Peyer's patch (tissue), 4 donors: Measurements from ENCODE around the gene CD79A. TPM values are rescaled to one million over a fixed set of nuclear protein-coding genes. Genes with fewer than 3 reads are reported as not detected.

Experiments
- DNase-seq, 3 donors: peaks; one replicate each; pipeline ENCODE4 v3.0.0-alpha.2; 2017 to 2019
- H3K27ac ChIP-seq, 4 donors: fragments of 200-600 bp; sonication (generic); one replicate each; pipeline ENCODE4 v1.5.1; 2016 to 2019
- H3K27me3 ChIP-seq, 2 donors: fragments of 200-600 bp; sonication (generic); one replicate each; pipeline ENCODE4 v1.5.1; 2019
- H3K36me3 ChIP-seq, 3 donors: fragments of 200-600 bp; sonication (generic); one replicate each; pipeline ENCODE4 v1.5.1; 2016 to 2019
- H3K4me1 ChIP-seq, 4 donors: fragments of 200-600 bp; sonication (generic); one replicate each; pipeline ENCODE4 v1.5.1; 2016 to 2019
- H3K4me3 ChIP-seq, 4 donors: fragments of 200-600 bp; sonication (generic); 1 replicate in 3 of 4; 2 replicates in 1 of 4; pipeline ENCODE4 v1.5.1; 2016 to 2019; ENCODE audit warnings: mild to moderate bottlenecking in 1 of 4
- H3K9me3 ChIP-seq, 4 donors: fragments of 200-600 bp; sonication (generic); one replicate each; pipeline ENCODE4 v1.5.1; 2016 to 2019; ENCODE audit warnings: mild to moderate bottlenecking in 1 of 4
- POLR2A ChIP-seq, 2 donors: fragments of 450-650 bp; IDR thresholded peaks; one replicate each; pipeline ENCODE4 v1.5.1; 2017; ENCODE audit warnings: antibody characterized with exemption in 2 of 2, mild to moderate bottlenecking in 2 of 2, moderate library complexity in 2 of 2
- total RNA-seq, 4 donors: library from RNA; depleted of rRNA; stranded (reverse); fragments of >200 nt; gene quantifications; one replicate each; pipeline ENCODE4 v1.1.0, GENCODE V29; 2016
- TF ChIP-seq, protein P1 (sequence below), 6 experiments: fragments of 450-650 bp in 4 of 6; fragments of 200-600 bp in 2 of 6; sonication (generic) in 1 of 6; IDR thresholded peaks; one replicate each; pipeline ENCODE4 v1.5.1; 2017 to 2019; ENCODE audit warnings: antibody characterized with exemption in 6 of 6, mild to moderate bottlenecking in 3 of 6, moderate library complexity in 1 of 6

Gene CD79A
- total RNA-seq, 4 donors from 2014 or later, result 2.8 to 65.2 (median 4.2) TPM

DNA sequence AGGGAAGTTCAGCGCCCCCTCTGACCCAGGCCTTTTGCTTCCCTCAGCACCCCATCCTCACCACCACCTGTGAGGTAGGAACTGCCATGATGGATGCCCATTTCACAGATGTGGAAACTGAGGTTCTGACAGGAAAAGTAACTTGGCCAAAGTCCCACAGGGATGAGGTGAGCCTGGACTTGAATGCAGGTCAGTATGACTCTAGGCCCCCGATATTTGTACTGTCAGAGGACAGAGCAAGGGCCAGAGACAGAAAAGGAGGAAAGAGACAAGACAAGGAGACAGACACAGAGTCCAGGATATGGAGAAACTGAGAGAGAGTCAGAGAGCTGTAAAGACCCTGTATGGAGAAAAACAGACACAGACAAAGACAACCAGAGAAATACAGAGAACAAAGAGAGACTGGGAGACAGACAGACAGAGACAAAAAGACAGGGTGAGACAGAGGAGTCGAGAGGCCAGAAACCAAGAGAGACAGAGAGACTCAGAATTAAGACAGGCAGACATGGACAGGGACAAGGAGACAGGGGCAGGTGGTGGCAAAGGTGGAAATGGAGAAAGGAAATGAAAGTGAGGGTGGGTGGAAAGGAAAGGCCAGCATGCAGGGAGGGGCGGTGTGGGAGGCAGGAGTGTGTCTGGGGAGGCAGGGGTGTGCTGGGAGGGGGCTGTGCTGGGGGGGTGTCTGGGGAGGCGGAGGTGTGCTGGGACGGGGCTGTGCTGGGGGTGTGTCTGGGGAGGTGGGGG lies 46.1 kb downstream of the CD79A start:
- peaks cover 0 to 39% of the 10 kb centered on the region in 2 donors for H3K27me3 ChIP-seq
- H3K27ac ChIP-seq, result no peak overlapping the region
- H3K4me1 ChIP-seq, result peaks cover 0 to 11% (median 4%) of the 10 kb centered on the region in 4 donors
- H3K4me3 ChIP-seq, result no peak overlapping the region
- DNase-seq, result no peak
- H3K36me3 ChIP-seq, result no peaks in the 10 kb centered on the region
- TF ChIP-seq, protein P1, sequence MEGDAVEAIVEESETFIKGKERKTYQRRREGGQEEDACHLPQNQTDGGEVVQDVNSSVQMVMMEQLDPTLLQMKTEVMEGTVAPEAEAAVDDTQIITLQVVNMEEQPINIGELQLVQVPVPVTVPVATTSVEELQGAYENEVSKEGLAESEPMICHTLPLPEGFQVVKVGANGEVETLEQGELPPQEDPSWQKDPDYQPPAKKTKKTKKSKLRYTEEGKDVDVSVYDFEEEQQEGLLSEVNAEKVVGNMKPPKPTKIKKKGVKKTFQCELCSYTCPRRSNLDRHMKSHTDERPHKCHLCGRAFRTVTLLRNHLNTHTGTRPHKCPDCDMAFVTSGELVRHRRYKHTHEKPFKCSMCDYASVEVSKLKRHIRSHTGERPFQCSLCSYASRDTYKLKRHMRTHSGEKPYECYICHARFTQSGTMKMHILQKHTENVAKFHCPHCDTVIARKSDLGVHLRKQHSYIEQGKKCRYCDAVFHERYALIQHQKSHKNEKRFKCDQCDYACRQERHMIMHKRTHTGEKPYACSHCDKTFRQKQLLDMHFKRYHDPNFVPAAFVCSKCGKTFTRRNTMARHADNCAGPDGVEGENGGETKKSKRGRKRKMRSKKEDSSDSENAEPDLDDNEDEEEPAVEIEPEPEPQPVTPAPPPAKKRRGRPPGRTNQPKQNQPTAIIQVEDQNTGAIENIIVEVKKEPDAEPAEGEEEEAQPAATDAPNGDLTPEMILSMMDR (IDR thresholded peaks at IDR 0.05), result no peak
- no peak for TF ChIP-seq POLR2A (IDR thresholded peaks at IDR 0.05)
- H3K9me3 ChIP-seq, result no peaks in the 10 kb centered on the region

DNA sequence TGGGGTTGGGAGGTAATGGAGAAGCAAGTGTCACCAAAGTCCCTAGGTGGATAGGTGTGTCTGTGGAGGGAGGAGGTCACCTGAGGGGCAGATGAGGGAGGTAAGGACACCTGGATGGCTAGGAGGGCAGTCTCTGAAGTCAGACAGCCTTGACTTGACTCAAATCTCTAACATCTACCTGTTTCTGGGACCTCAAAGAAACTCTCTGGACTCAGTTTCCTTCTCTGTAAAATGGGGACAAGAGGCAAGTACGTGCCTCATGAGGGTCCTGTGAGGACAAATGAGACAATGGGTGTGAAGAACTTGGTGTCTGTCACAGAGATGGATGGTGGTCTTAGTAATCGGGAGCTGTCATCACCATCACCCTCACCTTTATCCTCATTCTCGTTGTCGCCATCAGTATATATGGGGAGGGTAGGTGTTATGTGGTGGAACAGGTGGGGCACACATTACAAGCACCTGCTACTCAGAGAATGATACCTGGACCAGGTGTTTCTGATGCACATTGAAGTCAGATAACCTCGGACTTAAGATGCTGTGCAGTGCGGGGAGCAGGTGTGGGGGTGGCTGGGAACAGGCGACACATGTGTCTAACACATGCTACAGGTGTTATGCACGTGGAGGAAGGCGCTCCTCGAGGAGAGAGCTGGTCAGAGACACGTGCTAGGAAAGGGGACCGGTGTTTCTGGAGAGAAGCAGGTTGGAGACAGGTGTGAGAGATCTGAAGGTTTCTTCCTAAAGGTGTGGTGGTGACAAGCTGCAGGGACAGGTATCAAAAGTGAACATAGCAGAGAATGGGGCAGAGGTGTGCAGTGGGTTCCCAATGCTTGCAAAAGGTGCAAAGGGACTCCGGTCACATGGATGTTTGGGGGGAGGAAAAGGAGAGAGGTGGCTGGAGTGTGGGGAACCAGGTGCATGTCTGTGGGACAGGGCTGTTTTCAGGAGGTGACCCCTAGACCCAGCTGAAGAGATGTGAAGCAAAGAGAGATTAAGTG lies 47.4 kb downstream of the CD79A start:
- Histone ChIP-seq H3K36me3 (no peaks in the 10 kb centered on the region), H3K27ac (no peak overlapping the region), H3K9me3 (no peaks in the 10 kb centered on the region), H3K4me1 (peaks cover 0 to 20% (median 12%) of the 10 kb centered on the region in 4 donors), H3K27me3 (peaks cover 0 to 41% of the 10 kb centered on the region in 2 donors), H3K4me3 (no peak overlapping the region)
- TF ChIP-seq, protein P1 (IDR thresholded peaks at IDR 0.05), result no peak
- no peak for TF ChIP-seq POLR2A (IDR thresholded peaks at IDR 0.05)
- DNase-seq, result no peak

DNA sequence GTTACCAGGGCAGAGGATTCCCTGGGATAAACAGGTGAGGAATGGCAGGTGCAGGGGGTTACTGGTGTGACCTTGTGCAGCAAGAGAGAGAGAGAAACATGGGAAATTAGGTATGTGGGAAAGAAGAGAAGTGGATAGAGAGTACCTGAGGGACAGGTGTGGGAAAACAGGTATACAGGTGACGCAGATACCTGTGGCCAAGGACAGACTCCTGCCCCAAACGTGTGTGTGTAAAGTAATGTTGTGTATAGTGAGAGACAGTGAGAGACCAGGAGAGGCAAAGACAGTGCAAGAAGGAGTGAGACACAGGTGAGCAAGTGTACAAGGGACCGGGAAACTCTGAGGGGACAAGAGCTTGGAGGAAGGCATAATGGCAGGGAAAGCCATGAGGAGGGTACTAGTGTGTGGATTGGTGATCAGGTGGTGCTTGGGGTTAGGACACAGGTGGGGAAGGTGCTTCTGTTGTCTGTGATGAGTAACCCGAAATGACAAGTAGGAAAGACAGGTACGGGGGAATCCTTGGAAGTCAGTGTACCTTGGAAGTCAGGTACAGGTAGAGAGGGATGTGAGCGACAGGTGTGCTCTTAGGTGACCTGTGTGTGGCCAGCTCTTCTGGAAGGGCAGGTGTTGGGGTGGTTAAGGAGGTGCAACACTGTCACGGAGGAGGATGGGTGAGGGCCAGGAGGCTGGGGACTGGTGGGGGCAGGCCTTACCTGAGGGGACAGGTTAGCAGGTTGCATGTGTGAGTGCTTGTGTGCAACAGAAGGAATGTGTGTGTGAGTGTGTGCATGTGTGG lies 48.3 kb downstream of the CD79A start:
- H3K27me3 ChIP-seq, result peaks cover 0 to 45% of the 10 kb centered on the region in 2 donors
- no peaks in the 10 kb centered on the region for H3K36me3 ChIP-seq
- TF ChIP-seq, protein P1 (IDR thresholded peaks at IDR 0.05), result no peak
- TF ChIP-seq POLR2A (IDR thresholded peaks at IDR 0.05), result no peak
- no peak overlapping the region for H3K27ac ChIP-seq
- no peak for DNase-seq
- no peaks in the 10 kb centered on the region for H3K9me3 ChIP-seq
- H3K4me1 ChIP-seq, result peaks cover 0 to 25% (median 16%) of the 10 kb centered on the region in 4 donors
- H3K4me3 ChIP-seq, result no peak overlapping the region

DNA sequence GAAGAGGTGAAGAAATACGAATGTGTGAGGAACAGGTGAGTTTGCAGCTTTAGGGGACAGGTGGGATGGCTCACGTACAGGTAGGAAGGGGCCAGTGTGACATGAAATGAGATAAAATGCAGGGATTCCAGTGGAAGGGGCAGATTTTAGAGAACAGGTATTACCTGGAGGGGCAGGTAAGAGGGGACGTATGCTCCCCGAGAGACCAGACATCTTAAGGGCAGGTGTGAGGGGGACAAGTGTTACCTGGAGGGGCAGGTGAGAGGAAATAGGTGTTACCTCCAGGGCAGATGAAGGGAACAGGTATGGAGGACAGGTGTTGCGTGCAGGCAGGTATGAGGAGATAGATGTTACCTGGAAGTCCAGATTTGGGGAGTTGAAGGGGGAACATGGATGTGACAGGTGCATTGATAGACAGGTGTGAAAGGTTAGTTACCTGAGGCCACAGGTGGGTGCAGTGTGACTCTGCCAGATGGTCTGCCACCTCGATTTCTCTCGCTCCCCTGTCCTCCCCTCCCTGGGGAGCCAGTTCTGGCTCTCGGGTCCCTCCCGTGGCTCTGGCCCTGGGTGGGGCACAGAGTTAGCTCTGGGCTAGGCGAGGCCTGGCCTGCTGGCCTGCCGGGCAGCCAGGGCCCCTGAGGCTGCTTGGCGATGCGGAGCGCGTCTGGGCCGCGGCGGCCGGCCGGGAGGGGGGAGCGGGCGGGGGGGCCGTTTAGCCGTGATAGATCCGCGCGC lies 49.1 kb downstream of the CD79A start:
- DNase-seq, result no peak
- Histone ChIP-seq H3K27me3 (peaks cover 0 to 50% of the 10 kb centered on the region in 2 donors), H3K4me3 (no peak overlapping the region), H3K27ac (no peak overlapping the region), H3K9me3 (no peaks in the 10 kb centered on the region), H3K4me1 (peaks cover 0 to 25% (median 16%) of the 10 kb centered on the region in 4 donors), H3K36me3 (no peaks in the 10 kb centered on the region)
- TF ChIP-seq, protein P1 (IDR thresholded peaks at IDR 0.05), result no peak
- no peak for TF ChIP-seq POLR2A (IDR thresholded peaks at IDR 0.05)
